Ascending aorta (tissue), 2 donors: ENCODE results near the gene GFAP. TPM values are rescaled to one million over a fixed set of nuclear protein-coding genes. Genes with fewer than 3 reads are reported as not detected.

Experiments
- DNase-seq, 2 donors: peaks; one replicate each; pipeline ENCODE4 v3.0.0-alpha.2; 2019; ENCODE audit warnings: low spot score in 2 of 2
- H3K27ac ChIP-seq, 2 donors: fragments of 200-600 bp; sonication (generic); one replicate each; pipeline ENCODE4 v1.5.1; 2016 to 2017; ENCODE audit warnings: mild to moderate bottlenecking in 1 of 2
- H3K27me3 ChIP-seq: fragments of 200-600 bp; sonication (generic); one replicate; pipeline ENCODE4 v1.5.1; 2017
- H3K36me3 ChIP-seq, 2 donors: fragments of 200-600 bp; sonication (generic); one replicate each; pipeline ENCODE4 v1.5.1; 2016
- H3K4me1 ChIP-seq, 2 donors: fragments of 200-600 bp; sonication (generic); one replicate each; pipeline ENCODE4 v1.5.1; 2016 to 2017; ENCODE audit warnings: mild to moderate bottlenecking in 1 of 2
- H3K4me3 ChIP-seq, 2 donors: fragments of 200-600 bp; sonication (generic); one replicate each; pipeline ENCODE4 v1.5.1; 2016 to 2017; ENCODE audit warnings: mild to moderate bottlenecking in 1 of 2
- H3K9me3 ChIP-seq, 2 donors: fragments of 200-600 bp; sonication (generic); one replicate each; pipeline ENCODE4 v1.5.1; 2016
- CTCF ChIP-seq, 3 experiments: fragments of 200-600 bp in 2 of 3; fragments of 450-650 bp in 1 of 3; sonication (generic) in 2 of 3; IDR thresholded peaks; one replicate each; pipeline ENCODE4 v1.5.1; 2016 to 2019; ENCODE audit warnings: antibody characterized with exemption in 3 of 3, mild to moderate bottlenecking in 1 of 3, moderate library complexity in 1 of 3
- intact Hi-C: fragments of 100-400 bp; cut with DNase I; formaldehyde crosslinking; loops from one replicate; pipeline ENCODE4 v1.15.1; 2023
- total RNA-seq: library from RNA; depleted of rRNA; stranded (reverse); fragments of >200 nt; gene quantifications from one replicate; pipeline ENCODE4 v1.1.0, GENCODE V29; 2016

GFAP gene
- total RNA-seq, 1 donor from 2014 or later: 1.7 TPM

GRCh38 chr17:44903012-44903685, 12.2 kb downstream of the GFAP start:
- Histone ChIP-seq H3K9me3 (no peaks in the 10 kb centered on the region), H3K4me1 (peaks cover 0 to 7% of the 10 kb centered on the region in 2 donors), H3K4me3 (no peak overlapping the region), H3K27me3 (no peaks in the 10 kb centered on the region), H3K27ac (no peak overlapping the region), H3K36me3 (no peaks in the 10 kb centered on the region)
- intact Hi-C loops: no loop called here
- DNase-seq: no peak
- TF ChIP-seq CTCF (IDR thresholded peaks at IDR 0.05): no peak

- Histone ChIP-seq H3K4me1 (peaks cover 0 to 15% of the 10 kb centered on the region in 2 donors), H3K36me3 (no peaks in the 10 kb centered on the region), H3K27ac (no peak overlapping the region), H3K4me3 (no peak overlapping the region), H3K9me3 (no peaks in the 10 kb centered on the region), H3K27me3 (no peaks in the 10 kb centered on the region)
- TF ChIP-seq CTCF (IDR thresholded peaks at IDR 0.05): no peak
- no peak for DNase-seq
- intact Hi-C loops: no loop called here
Measured at GRCh38 chr17:44902135-44902760, 13.1 kb downstream of the GFAP start.

- Histone ChIP-seq H3K27ac (no peak overlapping the region), H3K4me3 (no peak overlapping the region), H3K36me3 (no peaks in the 10 kb centered on the region), H3K9me3 (no peaks in the 10 kb centered on the region), H3K27me3 (no peaks in the 10 kb centered on the region), H3K4me1 (peaks cover 0 to 15% of the 10 kb centered on the region in 2 donors)
- intact Hi-C loops: loop anchor here (1.0 kb wide), 1 partner anchor 121 kb away; no protein-coding TSS in a partner anchor
- no peak for TF ChIP-seq CTCF (IDR thresholded peaks at IDR 0.05)
- DNase-seq: no peak
Measured at GRCh38 chr17:44901411-44901921, 13.8 kb downstream of the GFAP start.

- Histone ChIP-seq H3K9me3 (no peaks in the 10 kb centered on the region), H3K27ac (no peak overlapping the region), H3K4me3 (no peak overlapping the region), H3K27me3 (no peaks in the 10 kb centered on the region), H3K36me3 (no peaks in the 10 kb centered on the region), H3K4me1 (peaks cover 0 to 15% of the 10 kb centered on the region in 2 donors)
- TF ChIP-seq CTCF (IDR thresholded peaks at IDR 0.05): no peak
- no peak for DNase-seq
- intact Hi-C loops: loop anchor here (1.0 kb wide), 1 partner anchor 121 kb away; no protein-coding TSS in a partner anchor
Measured at GRCh38 chr17:44900894-44901293, 14.4 kb downstream of the GFAP start.

GRCh38 chr17:44899074-44899782, 16.1 kb downstream of the GFAP start, which contains the start of gene EFTUD2:
Gene EFTUD2 (minus strand): TSS chr17:44899445. CDS start chr17:44894521, 4,924 bp downstream.
- intact Hi-C loops: loop anchor here (1.0 kb wide), 1 partner anchor 124 kb away; no protein-coding TSS in a partner anchor
- no peaks in the 10 kb centered on the region for H3K27me3 ChIP-seq
- peak; percentile 57 to 94 for DNase-seq
- peaks cover under 1 to 5% of the 10 kb centered on the region in 2 donors for H3K36me3 ChIP-seq
- H3K9me3 ChIP-seq: no peaks in the 10 kb centered on the region
- peak within 1 kb of the TSS; percentile 75 to 76 for H3K4me3 ChIP-seq
- H3K27ac ChIP-seq: peak within 1 kb of the TSS; percentile 89 to 96
- no peak for TF ChIP-seq CTCF (IDR thresholded peaks at IDR 0.05)
- peaks cover 0 to 15% of the 10 kb centered on the region in 2 donors for H3K4me1 ChIP-seq
